NCI-H2107 treated with DMSO at 0.1 percent for 48 hours (cell line): ENCODE data around the gene FBLIM1.

Experiments used
- DNase-seq: peaks from one replicate; lab custom pipeline; 2025; ENCODE audit not compliant: unreplicated experiment; lab: John Stamatoyannopoulos, UW

FBLIM1 gene

DNA sequence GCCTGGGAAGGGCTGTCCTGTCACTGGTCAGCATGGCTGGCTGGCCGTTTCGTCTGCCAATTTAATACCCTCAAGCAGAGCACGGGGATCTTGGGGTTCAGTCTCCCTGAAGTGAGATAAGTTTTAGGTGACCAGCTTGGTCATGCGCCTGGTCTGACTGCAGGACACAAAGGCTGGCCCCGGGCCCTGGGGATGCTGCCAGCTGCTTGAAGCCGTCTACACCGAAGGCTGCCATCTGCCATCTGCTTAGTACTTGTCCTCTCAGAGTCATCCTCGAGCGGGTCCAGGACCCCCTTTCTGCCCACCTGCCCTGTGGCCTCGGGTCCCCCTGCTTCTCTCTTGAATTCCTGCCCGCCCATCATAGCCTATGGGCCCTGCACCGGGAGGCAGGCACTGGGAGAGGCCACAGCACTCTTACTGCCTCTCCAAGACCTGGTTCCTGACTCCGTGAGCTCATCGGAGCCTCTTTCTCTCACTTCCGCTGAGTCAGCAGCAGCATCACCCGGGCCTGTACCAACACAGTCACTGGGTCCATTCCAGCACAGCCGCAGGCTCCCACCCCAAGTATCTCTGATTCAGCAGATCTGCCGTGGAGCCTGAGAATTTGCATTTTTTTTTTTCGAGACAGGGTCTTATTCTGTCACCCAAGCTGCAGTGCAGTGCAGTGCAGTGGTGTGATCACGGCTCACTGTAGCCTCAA, 7.0 kb downstream of the FBLIM1 start:
- no peak for DNase-seq

DNA sequence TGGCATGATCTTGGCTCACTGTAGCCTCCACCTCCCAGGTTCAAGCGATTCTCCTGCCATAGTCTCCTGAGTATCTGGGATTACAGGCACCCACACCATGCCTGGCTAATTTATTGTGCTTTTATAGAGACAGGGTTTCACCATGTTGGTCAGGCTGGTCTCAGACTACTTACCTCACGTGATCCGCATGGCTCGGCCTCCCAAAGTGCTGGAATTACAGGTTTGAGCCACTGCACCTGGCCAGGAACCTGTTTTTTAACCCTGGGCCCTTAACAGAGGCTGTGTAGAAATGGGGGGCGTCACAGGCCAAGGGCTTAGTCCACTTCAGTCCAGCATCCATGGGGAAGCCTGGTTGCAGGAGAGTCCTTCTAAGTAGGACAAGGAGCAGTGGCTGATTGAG, 9.3 kb downstream of the FBLIM1 start:
- no peak for DNase-seq

DNA sequence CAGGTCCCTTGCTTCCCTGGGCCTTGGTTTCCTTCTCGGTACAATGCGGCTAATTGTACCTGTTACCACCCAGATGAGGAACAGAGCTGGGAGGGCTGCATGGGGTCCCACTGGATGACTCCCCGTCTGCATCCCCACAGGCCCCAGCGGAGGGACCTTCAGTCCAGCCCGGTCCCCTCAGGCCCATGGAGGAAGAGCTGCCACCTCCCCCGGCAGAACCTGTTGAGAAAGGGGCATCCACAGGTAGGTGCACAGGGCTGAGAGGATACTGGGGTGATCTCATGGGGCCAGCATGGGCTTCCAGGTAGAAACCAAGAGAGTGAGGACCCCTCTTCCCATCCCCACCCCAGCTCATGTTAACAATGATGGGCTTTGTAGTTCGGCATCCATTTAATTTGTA, 9.8 kb downstream of the FBLIM1 start:
- DNase-seq, result no peak

DNA sequence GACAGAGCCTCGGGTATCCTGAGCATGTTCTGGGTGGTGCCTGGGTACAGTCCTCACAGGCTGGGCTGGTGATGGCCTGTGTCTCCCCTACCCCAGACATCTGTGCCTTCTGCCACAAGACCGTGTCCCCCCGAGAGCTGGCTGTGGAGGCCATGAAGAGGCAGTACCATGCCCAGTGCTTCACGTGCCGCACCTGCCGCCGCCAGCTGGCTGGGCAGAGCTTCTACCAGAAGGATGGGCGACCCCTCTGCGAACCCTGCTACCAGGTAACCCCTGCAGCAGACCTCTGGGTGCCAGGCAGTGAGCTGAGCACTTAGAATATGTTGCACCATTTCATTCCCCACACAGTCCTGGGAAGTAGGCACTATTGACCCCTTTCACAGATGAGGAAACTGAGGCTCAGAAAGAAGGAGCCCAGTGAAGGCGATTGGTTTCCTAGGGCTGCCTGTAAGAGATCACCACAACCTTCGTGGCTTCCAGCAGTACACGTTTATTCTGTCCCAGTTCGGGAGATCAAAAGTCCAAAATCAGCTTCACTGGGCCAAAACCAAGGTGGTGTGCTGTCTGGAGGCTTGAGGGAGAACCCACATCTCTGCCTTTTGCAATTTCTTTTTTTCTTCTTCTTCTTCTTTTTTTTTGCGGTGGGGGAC, 11.8 kb downstream of the FBLIM1 start:
- DNase-seq, result no peak

DNA sequence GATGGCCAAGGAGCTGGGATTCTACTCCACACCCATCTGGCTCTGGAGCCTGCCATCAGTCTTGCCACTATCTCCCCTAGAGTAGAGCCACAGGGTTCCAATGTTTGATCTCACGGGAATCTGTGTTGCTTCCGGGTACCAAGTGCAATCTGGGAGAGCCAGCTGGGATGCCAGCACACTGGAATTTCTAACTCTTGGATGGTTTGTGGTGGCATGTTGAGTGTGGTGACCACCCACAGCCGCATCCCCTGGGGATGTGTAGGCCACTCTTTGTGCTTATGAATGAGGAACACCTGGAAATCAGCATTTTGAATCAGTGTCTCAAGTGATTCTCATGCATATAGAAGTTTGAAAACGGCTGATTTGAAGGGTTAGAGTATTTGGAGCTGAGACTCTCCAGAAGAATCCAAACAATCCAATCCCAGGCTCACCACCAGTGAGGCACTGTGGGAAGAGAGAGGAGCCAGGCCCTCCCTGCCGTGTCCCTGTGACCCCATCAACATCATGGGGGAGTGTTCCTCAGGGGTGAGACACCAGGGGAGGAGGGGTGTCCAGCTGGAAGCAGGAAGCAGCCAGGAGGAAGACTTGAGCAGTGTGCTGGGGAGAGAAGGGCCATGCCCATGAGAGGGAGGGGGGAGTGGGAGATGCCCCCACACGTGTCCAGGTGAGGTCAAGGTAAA, 13.4 kb downstream of the FBLIM1 start:
- no peak for DNase-seq

DNA sequence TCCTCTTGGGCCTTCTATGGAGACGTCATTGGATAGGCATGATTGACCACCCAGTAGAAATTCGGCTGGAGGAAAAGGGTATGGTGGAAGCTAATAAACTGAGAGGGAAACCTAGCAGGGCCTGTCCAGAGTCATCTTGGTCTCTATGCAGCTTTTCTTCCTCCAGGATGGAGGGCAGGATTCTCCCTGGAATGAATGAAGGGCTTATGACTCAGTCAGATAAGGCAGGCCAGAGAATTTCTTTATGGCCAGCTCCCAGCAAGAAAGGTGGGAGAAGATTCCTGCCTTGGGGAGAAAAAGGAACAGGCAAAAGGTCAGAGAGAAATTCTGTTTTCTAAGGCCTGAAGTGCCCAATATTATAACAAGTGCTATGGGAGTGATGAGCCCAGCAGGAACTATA, 17.1 kb downstream of the FBLIM1 start:
- no peak for DNase-seq

DNA sequence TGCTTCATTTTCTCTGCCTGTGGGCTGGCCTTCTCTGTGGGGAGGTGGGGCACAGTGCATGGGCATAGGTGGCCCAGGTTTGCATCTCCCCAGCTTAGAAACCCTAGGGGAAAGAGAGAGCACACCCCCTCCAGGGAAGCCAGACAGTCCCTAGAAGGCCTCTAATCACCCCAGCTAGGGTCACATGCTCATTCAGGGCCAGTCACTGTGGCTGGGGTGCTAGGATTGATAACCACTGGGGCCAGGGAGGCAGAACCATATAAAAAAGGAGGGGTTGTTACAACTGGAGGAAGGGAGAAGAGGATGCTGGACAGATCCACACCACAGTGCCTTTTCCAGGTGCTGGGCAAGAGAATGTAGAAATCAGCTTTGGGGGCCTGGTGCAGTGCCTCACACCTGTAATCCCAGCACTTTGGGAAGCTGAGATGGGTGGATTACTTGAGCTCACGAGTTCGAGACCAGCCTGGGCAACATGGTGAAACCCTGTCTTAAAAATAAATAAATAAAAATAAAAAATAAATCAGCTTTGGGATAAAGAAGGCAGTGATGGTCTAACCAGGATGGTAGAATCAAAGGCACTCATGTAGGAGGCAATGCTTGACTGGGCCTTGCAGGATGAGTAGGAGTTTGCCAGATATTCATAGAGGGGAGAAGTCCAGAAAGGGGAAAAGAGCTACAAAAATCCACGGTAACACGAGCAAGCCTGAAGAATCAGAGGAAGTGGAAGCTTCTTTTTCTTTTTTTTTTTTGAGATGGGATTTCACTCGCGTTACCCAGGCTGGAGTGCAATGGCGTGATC, 19.5 kb downstream of the FBLIM1 start:
- no peak for DNase-seq

DNA sequence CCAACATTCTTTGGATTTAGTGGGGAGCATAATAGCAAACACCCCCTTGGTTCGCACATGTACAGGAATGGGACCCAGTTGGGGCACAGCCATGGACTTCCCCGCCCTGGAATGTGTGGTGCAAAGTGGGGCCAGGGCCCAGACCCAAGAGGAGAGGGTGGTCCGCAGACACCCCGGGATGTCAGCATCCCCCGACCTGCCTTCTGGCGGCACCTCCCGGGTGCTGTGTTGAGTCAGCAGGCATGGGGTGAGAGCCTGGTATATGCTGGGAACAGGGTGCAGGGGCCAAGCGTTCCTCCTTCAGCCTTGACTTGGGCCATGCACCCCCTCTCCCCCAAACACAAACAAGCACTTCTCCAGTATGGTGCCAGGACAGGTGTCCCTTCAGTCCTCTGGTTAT, 27.1 kb downstream of the FBLIM1 start:
- no peak for DNase-seq

DNA sequence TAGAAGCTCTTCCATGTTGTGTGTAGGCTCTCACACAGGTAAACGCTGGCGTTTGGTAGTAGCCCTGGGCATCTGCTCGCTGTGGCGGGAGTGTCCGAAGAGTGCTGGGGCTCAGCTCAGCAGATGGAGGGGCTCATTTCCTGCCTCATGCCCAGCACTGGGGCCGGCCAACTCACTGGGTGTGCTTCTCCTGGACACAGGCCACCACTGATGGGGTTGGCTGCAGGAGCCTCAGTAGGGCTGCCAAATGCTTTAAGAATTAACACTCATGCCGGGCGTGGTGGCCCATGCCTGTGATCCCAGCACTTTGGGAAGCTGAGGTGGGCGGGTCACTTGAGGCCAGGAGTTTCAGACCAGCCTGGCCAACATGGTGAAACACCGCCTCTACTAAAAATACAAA, 28.0 kb downstream of the FBLIM1 start:
- no peak for DNase-seq

DNA sequence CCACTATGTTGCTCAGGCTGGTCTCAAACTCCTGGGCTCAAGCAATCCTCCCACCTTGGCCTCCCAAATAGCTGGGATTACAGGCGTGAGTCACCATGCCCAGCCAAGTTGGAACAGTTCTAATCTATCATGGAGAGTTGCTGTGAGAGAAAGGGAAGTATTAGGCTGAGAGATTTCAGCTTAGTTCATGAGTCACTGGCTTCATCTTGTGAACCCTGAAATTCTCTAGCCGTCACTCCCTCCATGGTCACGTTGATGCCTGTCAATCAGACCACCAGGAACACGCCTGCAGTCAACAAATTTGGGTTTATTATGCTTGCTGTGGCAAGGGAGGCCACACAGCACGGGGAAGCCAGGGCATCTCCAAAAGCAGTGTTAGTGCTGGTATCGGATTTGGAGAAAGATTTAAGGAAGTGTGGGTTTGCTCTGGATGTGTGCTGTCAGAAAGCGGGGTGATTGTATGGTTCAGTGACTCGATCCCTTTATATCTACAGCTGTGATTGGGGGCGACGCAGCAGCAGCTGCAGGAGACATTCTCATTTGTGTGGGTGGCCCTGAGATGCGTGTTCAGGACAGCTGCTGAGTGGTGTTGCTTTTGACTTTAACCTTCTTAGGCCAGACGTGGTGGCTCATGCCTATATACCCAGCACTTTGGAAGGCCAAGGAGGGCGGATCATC, 30.2 kb downstream of the FBLIM1 start:
- DNase-seq, result no peak

DNA sequence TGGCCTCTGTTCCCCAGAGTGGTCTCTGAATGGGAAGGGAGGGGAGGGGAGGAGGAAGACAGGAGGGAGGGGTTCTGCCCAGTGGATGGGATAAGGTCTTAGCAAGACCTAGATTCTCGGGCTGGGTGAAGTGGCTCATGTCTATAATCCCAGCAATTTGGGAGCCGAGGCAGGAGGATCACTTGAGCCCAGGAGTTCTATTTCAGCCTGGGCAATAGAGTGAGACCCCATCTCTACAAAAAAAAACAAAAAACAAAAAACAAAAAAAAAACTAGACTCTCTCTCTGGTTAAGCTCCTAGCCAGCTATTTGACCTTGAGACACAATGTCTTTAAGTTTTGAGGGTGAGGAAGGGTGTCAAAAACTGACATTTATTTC, 37.5 kb downstream of the FBLIM1 start:
- DNase-seq, result no peak

DNA sequence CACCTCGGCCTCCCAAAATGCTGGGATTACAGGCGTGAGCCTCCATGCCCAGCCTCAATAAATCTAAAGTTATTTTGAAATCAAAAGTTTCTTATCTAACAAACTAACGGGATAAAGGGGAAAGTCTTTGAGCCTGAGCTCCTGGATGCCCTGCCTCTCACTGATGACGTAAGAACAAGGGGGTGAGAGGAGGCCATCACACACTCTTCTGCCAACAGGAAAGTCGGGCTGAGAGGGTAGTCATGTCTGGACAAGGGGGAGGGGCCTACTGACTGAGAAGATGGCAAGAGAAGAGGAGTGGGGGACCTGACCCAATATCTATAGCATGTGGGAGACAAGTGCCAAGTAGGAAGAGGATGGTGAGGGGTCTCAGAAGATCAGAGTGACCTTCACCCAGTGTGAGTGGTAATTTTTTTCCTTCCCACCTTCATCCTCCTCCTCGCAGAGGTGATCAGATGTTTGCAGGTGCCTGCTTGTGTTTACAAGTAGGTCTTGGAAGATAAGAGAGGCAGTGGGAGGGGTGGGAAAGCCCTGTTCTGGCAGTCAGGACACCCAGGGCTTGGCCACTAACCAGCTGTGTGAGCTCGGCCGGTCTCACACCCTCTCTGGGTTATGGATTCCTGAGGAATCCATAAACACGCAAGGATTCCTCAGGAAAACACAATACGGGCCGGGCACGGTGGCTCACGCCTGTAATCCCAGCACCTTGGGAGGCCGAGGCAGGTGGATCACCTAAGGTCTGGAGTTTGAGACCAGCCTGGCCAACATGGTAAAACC, 39.2 kb downstream of the FBLIM1 start:
- no peak for DNase-seq

DNA sequence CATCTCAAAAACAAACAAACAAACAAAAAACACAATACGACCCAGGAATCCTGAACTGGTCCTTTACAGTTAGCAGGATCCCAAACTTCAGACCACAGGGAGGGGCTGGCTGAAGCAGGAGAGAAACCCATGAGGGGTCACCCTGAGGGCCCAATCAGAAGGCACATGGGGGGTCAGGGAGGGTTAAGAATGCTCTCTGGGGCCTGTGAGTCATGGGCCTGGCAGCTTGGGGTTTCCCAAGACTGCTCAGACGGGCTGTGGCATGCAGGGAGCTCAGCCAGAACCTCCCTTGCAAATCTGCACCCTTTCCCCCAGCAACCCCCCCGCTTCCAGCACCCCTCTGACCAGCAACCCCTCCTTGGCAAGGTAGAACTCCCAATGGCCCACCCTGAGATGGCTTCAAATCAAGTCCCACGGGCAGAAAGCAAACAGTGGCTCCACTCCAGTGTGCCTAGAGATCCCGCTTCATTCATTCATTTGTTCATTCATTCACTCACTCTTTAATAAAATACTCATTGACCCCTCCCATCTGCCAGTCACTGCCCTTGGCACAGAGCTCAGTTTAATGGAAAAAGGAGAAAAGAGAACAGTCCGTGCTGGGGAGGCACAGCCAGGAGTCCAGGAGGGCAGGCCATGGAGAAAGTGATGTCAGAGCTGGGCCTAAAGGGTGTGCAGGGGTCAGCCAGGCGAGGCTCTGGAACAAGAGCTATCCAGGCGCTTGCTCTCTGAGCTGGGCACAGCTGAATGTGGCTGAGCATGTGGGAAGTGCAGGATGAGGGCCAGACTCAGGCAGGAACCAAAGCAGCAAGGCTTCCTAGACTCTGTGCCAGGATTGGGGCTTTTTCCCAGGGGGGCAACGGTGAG, 40.6 kb downstream of the FBLIM1 start:
- no peak for DNase-seq

DNA sequence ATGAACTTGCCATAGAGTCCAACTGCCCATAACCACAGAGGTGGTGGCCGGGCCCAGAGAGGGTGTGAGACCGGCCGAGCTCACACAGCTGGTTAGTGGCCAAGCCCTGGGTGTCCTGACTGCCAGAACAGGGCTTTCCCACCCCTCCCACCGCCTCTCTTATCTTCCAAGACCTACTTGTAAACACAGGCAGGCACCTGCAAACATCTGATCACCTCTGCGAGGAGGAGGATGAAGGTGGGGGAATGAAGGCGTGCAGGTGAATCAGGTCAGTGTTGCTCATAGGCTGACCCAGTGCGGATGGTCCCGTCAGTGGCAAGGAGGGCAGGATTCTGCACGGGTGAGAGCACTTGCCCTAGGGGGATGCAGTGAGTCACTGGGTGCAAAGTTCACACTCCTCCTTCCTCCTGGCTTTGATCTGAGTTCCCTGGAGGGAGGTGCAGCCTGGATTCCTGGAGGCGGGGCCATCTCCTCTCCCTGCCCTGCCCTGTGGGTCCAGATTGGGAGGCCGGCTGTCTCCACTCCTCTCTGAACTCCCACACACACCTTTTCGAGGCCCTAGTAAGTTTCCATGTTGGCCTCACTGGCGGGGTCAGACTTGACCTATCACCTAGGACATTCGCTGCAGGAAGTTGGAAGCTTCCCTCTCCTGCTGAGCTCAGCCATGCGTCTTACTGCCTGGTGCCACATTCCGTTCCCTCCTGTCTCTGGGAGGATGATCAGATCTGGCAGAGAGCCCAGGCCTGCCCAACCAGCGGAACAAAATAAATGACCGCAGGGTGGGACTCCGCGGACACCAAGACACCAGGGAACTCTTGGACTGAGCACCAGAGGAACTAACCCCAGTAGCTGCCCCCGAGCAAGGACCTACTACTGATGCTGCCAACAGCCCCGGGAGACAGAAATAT, 41.6 kb downstream of the FBLIM1 start:
- no peak for DNase-seq

DNA sequence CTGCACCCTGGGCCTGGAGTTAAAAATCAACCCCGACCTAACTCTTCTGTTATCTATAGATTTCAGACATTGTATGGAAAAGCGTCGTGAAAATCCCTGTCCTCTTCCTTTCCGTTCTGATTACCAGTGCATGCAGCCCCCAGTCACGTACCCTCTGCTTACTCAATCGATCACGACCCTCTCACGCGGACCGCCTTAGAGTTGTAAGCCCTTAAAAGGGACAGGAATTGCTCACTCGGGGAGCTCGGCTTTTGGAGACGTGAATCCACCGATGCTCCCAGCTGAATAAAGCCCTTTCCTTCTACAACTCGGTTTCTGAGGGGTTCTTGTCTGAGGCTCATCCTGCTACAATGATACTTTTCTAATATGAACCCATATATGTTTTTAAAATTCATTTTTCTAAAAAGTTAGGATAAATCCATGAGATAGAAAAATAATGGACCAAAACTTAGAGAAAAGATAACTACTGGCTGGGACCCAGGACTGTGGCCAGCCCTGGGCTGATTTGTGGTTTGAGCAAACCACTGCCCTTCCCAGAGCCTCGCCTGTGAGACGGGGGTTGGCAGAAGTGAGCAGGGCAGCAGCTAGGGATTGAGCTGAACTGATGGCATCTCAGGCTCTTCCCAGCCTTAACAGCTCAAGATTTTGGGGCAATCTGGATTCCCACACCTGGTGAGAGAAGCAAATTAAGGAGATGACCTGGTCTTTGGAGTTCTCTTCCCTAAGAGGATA, 43.8 kb downstream of the FBLIM1 start:
- DNase-seq, result no peak

DNA sequence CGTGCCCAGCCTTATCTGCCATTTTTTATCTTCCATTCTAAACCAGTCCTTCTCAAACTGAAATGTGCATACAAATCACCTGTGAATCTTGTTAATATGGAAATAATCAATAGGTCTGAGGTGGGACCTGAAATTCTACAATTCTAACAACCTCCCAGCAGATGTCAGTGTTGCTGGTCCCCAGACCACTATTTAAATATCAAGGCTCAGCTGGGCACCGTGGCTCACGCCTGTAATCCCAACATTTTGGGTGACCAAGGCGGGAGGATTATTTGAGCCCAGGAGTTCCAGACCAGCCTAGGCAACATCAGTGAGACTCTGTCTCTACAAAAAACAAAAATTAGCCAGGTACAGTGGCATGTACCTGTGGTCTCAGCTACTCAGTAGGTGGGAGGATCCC, 44.8 kb downstream of the FBLIM1 start:
- DNase-seq, result no peak

DNA sequence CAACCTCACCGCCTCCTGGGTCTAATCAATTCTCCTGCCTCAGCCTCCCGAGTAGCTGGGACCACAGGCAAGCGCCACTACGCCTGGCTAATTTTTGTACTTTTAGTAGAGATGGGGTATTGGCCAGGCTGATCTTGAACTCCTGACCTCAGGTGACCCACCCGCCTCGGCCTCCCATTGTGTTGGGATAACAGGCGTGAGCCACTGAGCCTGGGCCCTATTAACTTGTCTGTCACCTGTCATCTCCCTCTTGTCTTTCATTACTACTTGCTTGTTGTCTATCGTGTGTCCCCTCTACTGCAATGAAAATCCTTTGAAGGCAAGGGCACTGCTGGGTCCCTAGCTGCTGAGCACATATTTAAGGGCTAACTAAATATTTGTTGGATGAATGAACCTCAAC, 45.5 kb downstream of the FBLIM1 start:
- DNase-seq, result no peak

DNA sequence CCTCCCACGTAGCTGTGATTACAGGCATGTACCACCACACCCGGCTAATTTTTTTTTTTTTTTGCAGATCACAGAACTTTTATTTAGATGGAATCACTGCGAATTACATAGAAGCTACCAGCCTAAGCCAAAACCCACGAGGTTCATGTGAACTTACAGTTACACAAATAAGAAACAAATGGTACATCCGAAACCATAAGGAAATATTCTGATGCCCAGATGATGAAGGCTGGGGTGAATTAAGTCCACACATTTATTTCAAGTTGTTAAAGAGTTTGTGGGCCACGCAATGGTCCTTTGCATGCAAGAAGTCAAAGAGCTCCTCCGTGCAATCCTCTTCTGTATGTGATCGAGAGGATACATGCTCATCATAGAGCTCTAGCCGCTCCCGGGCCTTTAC, 48.5 kb downstream of the FBLIM1 start:
- DNase-seq, result no peak
